ENCODE measurements around the gene CAMTA1. TPM values are rescaled to one million over a fixed set of nuclear protein-coding genes. Genes with fewer than 3 reads are reported as not detected.

The CAMTA1 gene
- total and polyA plus RNA-seq, 12 donors = 123 to 265 (median 142) TPM

GRCh38 chr1:7127322-7128075, 342.2 kb downstream of the CAMTA1 start:
- peak in 1 of 8 donors; percentile 27 for ATAC-seq
- no peaks in the 10 kb centered on the region for H3K9me3 ChIP-seq
- 35 to 49% methylated on average over 12 of the region's 12 CpGs for WGBS, 2 donors

DNA sequence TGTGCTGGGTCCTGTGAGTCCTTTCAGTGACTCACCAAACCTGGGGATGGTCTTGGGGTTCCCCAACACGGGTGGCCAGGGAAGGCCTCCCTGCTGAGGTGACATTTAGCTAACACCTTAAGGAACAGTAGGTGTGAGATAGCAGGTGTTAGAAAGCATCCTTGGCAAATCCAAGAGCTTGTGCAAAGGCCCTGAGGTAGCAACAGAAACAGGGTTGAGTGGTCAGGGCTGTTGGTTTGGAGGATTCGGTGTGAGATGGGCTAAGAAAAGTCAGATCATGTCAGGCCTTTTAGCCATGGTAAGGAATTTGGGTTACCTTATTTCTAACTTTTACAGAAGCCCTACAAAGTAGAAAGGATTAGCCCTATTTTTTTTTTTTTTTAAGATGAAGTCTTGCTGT, 343.0 kb downstream of the CAMTA1 start:
- peaks cover 0 to 7% (median 0%) of the 10 kb centered on the region in 9 donors for H3K4me1 ChIP-seq
- no peak for DNase-seq
- no peak overlapping the region for H3K27ac ChIP-seq
- H3K4me3 ChIP-seq = no peak overlapping the region
- ATAC-seq = no peak
- intact Hi-C loops (cut with DNase I) = no loop called here
- TF ChIP-seq, protein P1, sequence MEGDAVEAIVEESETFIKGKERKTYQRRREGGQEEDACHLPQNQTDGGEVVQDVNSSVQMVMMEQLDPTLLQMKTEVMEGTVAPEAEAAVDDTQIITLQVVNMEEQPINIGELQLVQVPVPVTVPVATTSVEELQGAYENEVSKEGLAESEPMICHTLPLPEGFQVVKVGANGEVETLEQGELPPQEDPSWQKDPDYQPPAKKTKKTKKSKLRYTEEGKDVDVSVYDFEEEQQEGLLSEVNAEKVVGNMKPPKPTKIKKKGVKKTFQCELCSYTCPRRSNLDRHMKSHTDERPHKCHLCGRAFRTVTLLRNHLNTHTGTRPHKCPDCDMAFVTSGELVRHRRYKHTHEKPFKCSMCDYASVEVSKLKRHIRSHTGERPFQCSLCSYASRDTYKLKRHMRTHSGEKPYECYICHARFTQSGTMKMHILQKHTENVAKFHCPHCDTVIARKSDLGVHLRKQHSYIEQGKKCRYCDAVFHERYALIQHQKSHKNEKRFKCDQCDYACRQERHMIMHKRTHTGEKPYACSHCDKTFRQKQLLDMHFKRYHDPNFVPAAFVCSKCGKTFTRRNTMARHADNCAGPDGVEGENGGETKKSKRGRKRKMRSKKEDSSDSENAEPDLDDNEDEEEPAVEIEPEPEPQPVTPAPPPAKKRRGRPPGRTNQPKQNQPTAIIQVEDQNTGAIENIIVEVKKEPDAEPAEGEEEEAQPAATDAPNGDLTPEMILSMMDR (IDR thresholded peaks at IDR 0.05) = no peak
- H3K27me3 ChIP-seq = no peaks in the 10 kb centered on the region
- no peaks in the 10 kb centered on the region for H3K36me3 ChIP-seq
- H3K9me3 ChIP-seq = no peaks in the 10 kb centered on the region
- WGBS, 2 donors = 93 to 95% methylated on average over 2 of the region's 2 CpGs

More at GRCh38 chr1:7127322-7128075, 342.2 kb downstream of the CAMTA1 start:
- Histone ChIP-seq H3K4me3 (no peak overlapping the region), H3K36me3 (no peaks in the 10 kb centered on the region), H3K4me1 (peaks cover 0 to 8% (median 0%) of the 10 kb centered on the region in 9 donors), H3K27me3 (no peaks in the 10 kb centered on the region), H3K27ac (no peak overlapping the region)
- TF ChIP-seq, protein P1 (IDR thresholded peaks at IDR 0.05) = no peak
- no peak for DNase-seq
- intact Hi-C loops (cut with DNase I) = no loop called here

DNA sequence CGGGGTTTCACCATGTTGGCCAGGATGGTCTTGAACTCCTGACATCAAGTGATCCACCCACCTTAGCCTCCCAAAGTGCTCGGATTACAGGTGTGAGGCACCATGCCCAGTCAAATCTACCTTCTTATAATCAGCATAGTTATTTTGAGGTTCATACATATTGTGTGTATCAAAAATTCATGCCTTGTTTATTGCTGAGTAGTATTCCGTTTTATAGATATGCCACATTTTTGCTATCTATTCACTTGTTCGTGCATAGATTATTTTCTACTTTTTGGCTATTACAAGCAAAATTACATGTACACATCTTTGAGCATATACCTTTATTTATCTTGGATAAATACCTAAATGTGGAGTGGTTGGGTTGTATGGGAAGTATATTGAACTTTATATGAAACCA, 344.9 kb downstream of the CAMTA1 start:
- H3K36me3 ChIP-seq = no peaks in the 10 kb centered on the region
- 81 to 91% methylated on average over 4 of the region's 4 CpGs for WGBS, 2 donors
- no peaks in the 10 kb centered on the region for H3K27me3 ChIP-seq
- no peak for DNase-seq
- TF ChIP-seq, protein P1 (IDR thresholded peaks at IDR 0.05) = no peak
- ATAC-seq = no peak
- H3K4me1 ChIP-seq = peaks cover 0 to 7% (median 0%) of the 10 kb centered on the region in 9 donors
- H3K4me3 ChIP-seq = no peak overlapping the region
- H3K9me3 ChIP-seq = no peaks in the 10 kb centered on the region
- intact Hi-C loops (cut with DNase I) = no loop called here
- no peak overlapping the region for H3K27ac ChIP-seq

DNA sequence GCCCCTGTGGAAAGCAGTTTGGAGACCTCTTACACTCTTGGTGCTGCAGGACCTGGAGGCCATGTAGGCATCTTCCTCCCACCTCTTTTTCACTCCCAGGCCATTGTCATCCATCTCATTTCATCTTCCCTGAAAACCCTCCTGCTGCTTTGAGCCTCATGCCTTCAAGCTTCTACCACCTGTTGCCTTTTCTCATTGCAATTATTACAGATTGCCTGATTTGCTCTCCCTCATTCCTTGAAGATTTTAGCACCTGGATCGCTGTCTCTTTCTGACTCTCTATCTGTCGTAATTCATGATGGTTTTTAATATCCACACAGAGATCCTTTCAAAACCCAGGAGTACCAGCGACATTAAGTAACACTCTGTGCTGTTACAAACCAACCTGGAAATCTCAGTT, 350.2 kb downstream of the CAMTA1 start:
- Histone ChIP-seq H3K27me3 (peaks cover 0 to 8% (median 0%) of the 10 kb centered on the region in 7 donors), H3K27ac (no peak overlapping the region), H3K36me3 (no peaks in the 10 kb centered on the region), H3K4me3 (no peak overlapping the region), H3K9me3 (no peaks in the 10 kb centered on the region), H3K4me1 (peaks cover 0 to 6% (median 0%) of the 10 kb centered on the region in 9 donors)
- intact Hi-C loops (cut with DNase I) = no loop called here
- no peak for DNase-seq
- 92 to 96% methylated on average over 3 of the region's 3 CpGs for WGBS, 2 donors
- TF ChIP-seq, protein P1 (IDR thresholded peaks at IDR 0.05) = no peak
- no peak for ATAC-seq
